ENCODE results near the gene JMJD8. TPM values are rescaled to one million over a fixed set of nuclear protein-coding genes. Genes with fewer than 3 reads are reported as not detected.

JMJD8 gene
- total RNA-seq, 1 experiment from 2014 or later: 81.3 TPM

DNA sequence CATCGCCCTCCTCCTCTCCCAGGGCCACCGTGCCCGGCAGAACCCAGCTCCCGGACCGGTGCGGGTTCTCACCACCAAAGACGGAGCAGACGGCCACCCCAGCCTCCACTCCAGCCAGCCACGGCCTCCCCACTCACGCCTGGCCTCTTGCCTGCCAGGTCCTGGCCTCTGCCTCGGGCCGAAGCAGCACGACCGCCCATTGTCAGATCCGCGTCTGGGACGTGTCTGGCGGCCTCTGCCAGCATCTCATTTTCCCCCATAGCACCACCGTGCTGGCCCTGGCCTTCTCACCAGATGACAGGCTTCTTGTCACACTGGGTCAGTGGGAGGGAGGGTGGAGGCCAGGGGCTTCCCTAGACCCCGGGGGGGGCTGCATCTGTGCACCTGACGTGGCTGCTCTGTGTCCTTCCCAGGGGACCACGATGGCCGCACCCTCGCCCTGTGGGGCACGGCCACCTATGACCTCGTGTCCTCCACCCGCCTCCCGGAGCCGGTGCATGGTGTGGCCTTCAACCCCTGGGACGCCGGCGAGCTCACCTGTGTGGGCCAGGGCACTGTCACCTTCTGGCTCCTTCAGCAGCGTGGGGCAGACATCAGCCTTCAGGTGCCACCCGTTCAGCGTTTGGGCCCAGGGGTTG is 22.8 kb downstream of the JMJD8 start:
- peak; percentile 7; the same call in 1 of the 2 replicates for ATAC-seq
- H3K9me3 ChIP-seq (ENCODE audit: low read length): no peaks in the 10 kb centered on the region
- H3K79me2 ChIP-seq (ENCODE audit: low read length): no peaks in the 10 kb centered on the region
- BruUV-seq (replicated peaks): TSS peak; percentile 21
- H3K9ac ChIP-seq (ENCODE audit: low read length): peak overlapping the region; percentile 25; the same call in 1 of the 2 replicates
- peaks cover 5% of the 10 kb centered on the region for H3K4me1 ChIP-seq (ENCODE audit: insufficient read depth, low read length)
- no peak for TF ChIP-seq EZH2phosphoT487 (IDR thresholded peaks at IDR 0.05; ENCODE audit: borderline replicate concordance, low read length)
- TF ChIP-seq EZH2 (IDR thresholded peaks at IDR 0.05; ENCODE audit: low read length, unreplicated experiment): no peak
- TF ChIP-seq CTCF (conservative IDR thresholded peaks at IDR 0.05; ENCODE audit: low read depth, low read length): no peak
- H3K27ac ChIP-seq (ENCODE audit: low read length): no peak overlapping the region
- H3K36me3 ChIP-seq (ENCODE audit: low read depth, low read length): no peaks in the 10 kb centered on the region
- no peaks in the 10 kb centered on the region for H4K20me1 ChIP-seq (ENCODE audit: low read length)
- peak overlapping the region; percentile 42; the same call in 1 of the 2 replicates for H3K4me3 ChIP-seq (ENCODE audit: low read length)
- H3K27me3 ChIP-seq (ENCODE audit: low read length): no peaks in the 10 kb centered on the region
- intact Hi-C loops (cut with micrococcal nuclease): no loop called here
- no peak overlapping the region for H2AFZ ChIP-seq (ENCODE audit: low read length)
- no peak for DNase-seq
- CTCF ChIA-PET: interaction anchor here (0.6 kb wide), 1 partner anchor 71 kb away, joined by 3 read pairs; no protein-coding TSS in a partner anchor
- POLR2A ChIA-PET (ENCODE audit: unreplicated experiment): no interaction called here
- peak overlapping the region; percentile 65 for H3K4me2 ChIP-seq (ENCODE audit: low read length)
- no peaks in the 10 kb centered on the region for H3K9me2 ChIP-seq (replicated peaks; ENCODE audit: low read length)
- no peaks in the 10 kb centered on the region for H3F3A ChIP-seq (ENCODE audit: low read length, unreplicated experiment)

GRCh38 chr16:660459-661183 is 23.5 kb downstream of the JMJD8 start:
- Histone ChIP-seq H3F3A (ENCODE audit: low read length, unreplicated experiment) (no peaks in the 10 kb centered on the region), H4K20me1 (ENCODE audit: low read length) (no peaks in the 10 kb centered on the region), H2AFZ (ENCODE audit: low read length) (no peak overlapping the region), H3K9me3 (ENCODE audit: low read length) (no peaks in the 10 kb centered on the region), H3K36me3 (ENCODE audit: low read depth, low read length) (no peaks in the 10 kb centered on the region), H3K4me2 (ENCODE audit: low read length) (peak overlapping the region; percentile 65), H3K9me2 (replicated peaks; ENCODE audit: low read length) (no peaks in the 10 kb centered on the region), H3K9ac (ENCODE audit: low read length) (0 out of 2 replicates have a peak overlapping the region, but pooled peaks have one; percentile 25), H3K27me3 (ENCODE audit: low read length) (no peaks in the 10 kb centered on the region), H3K4me1 (ENCODE audit: insufficient read depth, low read length) (peaks cover 5% of the 10 kb centered on the region), H3K4me3 (ENCODE audit: low read length) (peak overlapping the region; percentile 42; the same call in 1 of the 2 replicates), H3K27ac (ENCODE audit: low read length) (no peak overlapping the region), H3K79me2 (ENCODE audit: low read length) (no peaks in the 10 kb centered on the region)
- ChIA-PET CTCF (interaction anchor here (0.6 kb wide), 1 partner anchor 70 kb away, joined by 3 read pairs; no protein-coding TSS in a partner anchor), POLR2A (ENCODE audit: unreplicated experiment) (no interaction called here)
- TF ChIP-seq EZH2 (IDR thresholded peaks at IDR 0.05; ENCODE audit: low read length, unreplicated experiment) (no peak), CTCF (conservative IDR thresholded peaks at IDR 0.05; ENCODE audit: low read depth, low read length) (peak; percentile 36)
- ATAC-seq (peak; percentile 90), DNase-seq (peak; percentile 79)
- intact Hi-C loops (cut with micrococcal nuclease): no loop called here
- no TSS peak for BruUV-seq (replicated peaks)

DNA sequence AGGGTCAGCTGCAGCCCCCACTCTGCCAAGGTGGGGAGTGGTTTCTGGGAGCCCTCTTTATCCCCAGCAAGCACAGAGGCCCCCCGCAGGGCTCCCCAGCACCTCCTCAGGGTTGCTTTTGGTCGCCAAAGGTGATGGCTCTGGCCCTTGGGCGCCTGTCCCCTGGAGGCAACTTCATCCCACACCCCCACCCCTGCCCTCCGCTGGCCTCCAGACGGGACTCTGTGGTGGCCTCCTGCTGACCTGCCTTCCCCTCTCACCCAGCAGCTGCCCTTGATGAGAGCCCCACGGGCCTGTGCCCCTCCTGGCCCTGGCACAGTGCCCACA is 24.0 kb downstream of the JMJD8 start:
- ATAC-seq: no peak
- intact Hi-C loops (cut with micrococcal nuclease): no loop called here
- H3K9me2 ChIP-seq (replicated peaks; ENCODE audit: low read length): no peaks in the 10 kb centered on the region
- H2AFZ ChIP-seq (ENCODE audit: low read length): no peak overlapping the region
- no peaks in the 10 kb centered on the region for H3K9me3 ChIP-seq (ENCODE audit: low read length)
- H3K4me3 ChIP-seq (ENCODE audit: low read length): no peak overlapping the region
- H3K36me3 ChIP-seq (ENCODE audit: low read depth, low read length): no peaks in the 10 kb centered on the region
- DNase-seq: no peak
- peaks cover 5% of the 10 kb centered on the region for H3K4me1 ChIP-seq (ENCODE audit: insufficient read depth, low read length)
- H3K27ac ChIP-seq (ENCODE audit: low read length): no peak overlapping the region
- H3K4me2 ChIP-seq (ENCODE audit: low read length): no peak overlapping the region
- no peaks in the 10 kb centered on the region for H3K79me2 ChIP-seq (ENCODE audit: low read length)
- ChIA-PET POLR2A (ENCODE audit: unreplicated experiment) (no interaction called here), CTCF (no interaction called here)
- TF ChIP-seq EZH2phosphoT487 (IDR thresholded peaks at IDR 0.05; ENCODE audit: borderline replicate concordance, low read length) (no peak), EZH2 (IDR thresholded peaks at IDR 0.05; ENCODE audit: low read length, unreplicated experiment) (no peak), CTCF (conservative IDR thresholded peaks at IDR 0.05; ENCODE audit: low read depth, low read length) (no peak)
- H3K9ac ChIP-seq (ENCODE audit: low read length): no peak overlapping the region
- no TSS peak for BruUV-seq (replicated peaks)
- no peaks in the 10 kb centered on the region for H3K27me3 ChIP-seq (ENCODE audit: low read length)
- H4K20me1 ChIP-seq (ENCODE audit: low read length): no peaks in the 10 kb centered on the region
- no peaks in the 10 kb centered on the region for H3F3A ChIP-seq (ENCODE audit: low read length, unreplicated experiment)

Data from PC-3 (cell line).